HepG2 (cell line): ENCODE results near the gene RMDN2. TPM values are rescaled to one million over a fixed set of nuclear protein-coding genes. Genes with fewer than 3 reads are reported as not detected.
A peak's percentile ranks its signal among the peaks of the same experiment; 100 is the strongest.

Experiments used
- GATAD1 ChIP-seq: IDR thresholded peaks from 2 replicates; pipeline ENCODE4 v1.6.1; 2016; ENCODE audit warnings: missing genetic modification reagents, missing compliant biosample characterization
- IRX3 ChIP-seq: sonication (generic); formaldehyde crosslinking; IDR thresholded peaks from 2 replicates; pipeline ENCODE4 v1.8.1; 2023; ENCODE audit warnings: mild to moderate bottlenecking, low read depth, missing genetic modification reagents, borderline replicate concordance
- KLF16 ChIP-seq, 2 experiments: sonication (generic) in 1 of 2; formaldehyde crosslinking in 1 of 2; IDR thresholded peaks; 2 replicates each; pipeline versions ENCODE4 v1.6.1 to v1.8.0; 2016 to 2023; ENCODE audit warnings: missing genetic modification reagents in 2 of 2, missing compliant biosample characterization in 1 of 2
- MLXIP ChIP-seq: sonication (generic); formaldehyde crosslinking; IDR thresholded peaks from 2 replicates; pipeline ENCODE4 v1.9.0; 2021; ENCODE audit warnings: missing genetic modification reagents, borderline replicate concordance
- MXD4 ChIP-seq: IDR thresholded peaks from 2 replicates; pipeline ENCODE4 v1.6.1; 2016; ENCODE audit warnings: mild to moderate bottlenecking, missing biosample characterization, missing genetic modification reagents
- NCOA5 ChIP-seq: sonication (generic); formaldehyde crosslinking; IDR thresholded peaks from 2 replicates; pipeline ENCODE4 v1.4.0; 2020; ENCODE audit warnings: missing genetic modification reagents
- RFXANK ChIP-seq: IDR thresholded peaks from 2 replicates; pipeline ENCODE4 v1.6.1; 2016
- STAT6 ChIP-seq: sonication (generic); formaldehyde crosslinking; IDR thresholded peaks from 2 replicates; pipeline ENCODE4 v1.4.0; 2020; ENCODE audit warnings: missing genetic modification reagents, mild to moderate bottlenecking, borderline replicate concordance
- ZNF235 ChIP-seq: sonication (generic); formaldehyde crosslinking; IDR thresholded peaks from 2 replicates; pipeline ENCODE4 v1.8.1; 2023; ENCODE audit warnings: mild to moderate bottlenecking, missing genetic modification reagents, borderline replicate concordance
- ZNF329 ChIP-seq: sonication (generic); formaldehyde crosslinking; IDR thresholded peaks from 2 replicates; pipeline ENCODE4 v1.9.0; 2021; ENCODE audit warnings: low read depth, mild to moderate bottlenecking, missing genetic modification reagents
- ZNF574 ChIP-seq: sonication (generic); formaldehyde crosslinking; IDR thresholded peaks from 2 replicates; pipeline ENCODE4 v1.4.0; 2020; ENCODE audit warnings: missing genetic modification reagents
- ZNF746 ChIP-seq: sonication (generic); formaldehyde crosslinking; IDR thresholded peaks from 2 replicates; pipeline ENCODE4 v1.8.0; 2022; ENCODE audit warnings: mild to moderate bottlenecking, missing genetic modification reagents
- ZSCAN25 ChIP-seq: sonication (generic); formaldehyde crosslinking; IDR thresholded peaks from 2 replicates; pipeline ENCODE4 v1.8.0; 2022; ENCODE audit warnings: mild to moderate bottlenecking, missing genetic modification reagents
- polyA plus RNA-seq, 8 experiments: library from polyadenylated mRNA; depleted of rRNA in 3 of 8; stranded (reverse) in 7 of 8; unstranded in 1 of 8; fragments of >200 nt; fragmentation: Illumina TruSeq in 4 of 8; extraction: Trizol in 4 of 8; gene quantifications; 2 replicates each; pipeline versions ENCODE4 v1.2.1 to v1.2.3, GENCODE V29; 2011 to 2016; ENCODE audit warnings: low read depth in 4 of 8, missing spikeins in 1 of 8, mixed read lengths in 1 of 8; ENCODE audit not compliant: insufficient read depth in 1 of 8
- total RNA-seq, 5 experiments: library from RNA; depleted of rRNA; stranded (reverse); fragments of >200 nt; fragmentation: Illumina TruSeq; extraction: Trizol; gene quantifications; 2 replicates each; pipeline ENCODE4 v1.2.3, GENCODE V29; 2016; ENCODE audit warnings: low read depth in 1 of 5
- TF ChIP-seq, protein P1 (sequence below): sonication (generic); formaldehyde crosslinking; IDR thresholded peaks from 2 replicates; pipeline ENCODE4 v1.5.1; 2020; ENCODE audit warnings: missing genetic modification reagents, mild to moderate bottlenecking, borderline replicate concordance
- TF ChIP-seq, protein P2 (sequence below): sonication (generic); formaldehyde crosslinking; conservative IDR thresholded peaks from 2 replicates; pipeline ENCODE4 v1.4.0; 2020; ENCODE audit warnings: missing genetic modification reagents

The RMDN2 gene
- total and polyA plus RNA-seq, 2 of the 13 experiments (the other 11 are each of a cell fraction or from before 2014, with no cell fraction given) = 2.3 to 8.9 TPM

- TF ChIP-seq ZNF574 (CRISPR knock-in tag) (no peak), GATAD1 (CRISPR knock-in tag) (peak; percentile 66; the same call in 1 of the 2 replicates), MLXIP (no peak), ZNF235 (CRISPR knock-in tag) (no peak), KLF16 (CRISPR knock-in tag; IDR thresholded peaks at IDR 0.05) (peak in 1 of 2 experiments; percentile 97; a peak in 2 of 4 replicates), MXD4 (CRISPR knock-in tag) (peak; percentile 63; the same call in 1 of the 2 replicates), STAT6 (CRISPR knock-in tag) (peak; percentile 96), ZSCAN25 (CRISPR knock-in tag) (0 out of 2 replicates have a peak, but pooled peaks have one; percentile 28), IRX3 (no peak), NCOA5 (CRISPR knock-in tag) (no peak), ZNF746 (CRISPR knock-in tag) (peak; percentile 51; the same call in 1 of the 2 replicates), ZNF329 (CRISPR knock-in tag) (no peak), RFXANK (CRISPR knock-in tag) (no peak)
- TF ChIP-seq, protein P1, sequence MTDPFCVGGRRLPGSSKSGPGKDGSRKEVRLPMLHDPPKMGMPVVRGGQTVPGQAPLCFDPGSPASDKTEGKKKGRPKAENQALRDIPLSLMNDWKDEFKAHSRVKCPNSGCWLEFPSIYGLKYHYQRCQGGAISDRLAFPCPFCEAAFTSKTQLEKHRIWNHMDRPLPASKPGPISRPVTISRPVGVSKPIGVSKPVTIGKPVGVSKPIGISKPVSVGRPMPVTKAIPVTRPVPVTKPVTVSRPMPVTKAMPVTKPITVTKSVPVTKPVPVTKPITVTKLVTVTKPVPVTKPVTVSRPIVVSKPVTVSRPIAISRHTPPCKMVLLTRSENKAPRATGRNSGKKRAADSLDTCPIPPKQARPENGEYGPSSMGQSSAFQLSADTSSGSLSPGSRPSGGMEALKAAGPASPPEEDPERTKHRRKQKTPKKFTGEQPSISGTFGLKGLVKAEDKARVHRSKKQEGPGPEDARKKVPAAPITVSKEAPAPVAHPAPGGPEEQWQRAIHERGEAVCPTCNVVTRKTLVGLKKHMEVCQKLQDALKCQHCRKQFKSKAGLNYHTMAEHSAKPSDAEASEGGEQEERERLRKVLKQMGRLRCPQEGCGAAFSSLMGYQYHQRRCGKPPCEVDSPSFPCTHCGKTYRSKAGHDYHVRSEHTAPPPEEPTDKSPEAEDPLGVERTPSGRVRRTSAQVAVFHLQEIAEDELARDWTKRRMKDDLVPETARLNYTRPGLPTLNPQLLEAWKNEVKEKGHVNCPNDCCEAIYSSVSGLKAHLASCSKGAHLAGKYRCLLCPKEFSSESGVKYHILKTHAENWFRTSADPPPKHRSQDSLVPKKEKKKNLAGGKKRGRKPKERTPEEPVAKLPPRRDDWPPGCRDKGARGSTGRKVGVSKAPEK = peak; percentile 89; the same call in 1 of the 2 replicates
- TF ChIP-seq, protein P2, sequence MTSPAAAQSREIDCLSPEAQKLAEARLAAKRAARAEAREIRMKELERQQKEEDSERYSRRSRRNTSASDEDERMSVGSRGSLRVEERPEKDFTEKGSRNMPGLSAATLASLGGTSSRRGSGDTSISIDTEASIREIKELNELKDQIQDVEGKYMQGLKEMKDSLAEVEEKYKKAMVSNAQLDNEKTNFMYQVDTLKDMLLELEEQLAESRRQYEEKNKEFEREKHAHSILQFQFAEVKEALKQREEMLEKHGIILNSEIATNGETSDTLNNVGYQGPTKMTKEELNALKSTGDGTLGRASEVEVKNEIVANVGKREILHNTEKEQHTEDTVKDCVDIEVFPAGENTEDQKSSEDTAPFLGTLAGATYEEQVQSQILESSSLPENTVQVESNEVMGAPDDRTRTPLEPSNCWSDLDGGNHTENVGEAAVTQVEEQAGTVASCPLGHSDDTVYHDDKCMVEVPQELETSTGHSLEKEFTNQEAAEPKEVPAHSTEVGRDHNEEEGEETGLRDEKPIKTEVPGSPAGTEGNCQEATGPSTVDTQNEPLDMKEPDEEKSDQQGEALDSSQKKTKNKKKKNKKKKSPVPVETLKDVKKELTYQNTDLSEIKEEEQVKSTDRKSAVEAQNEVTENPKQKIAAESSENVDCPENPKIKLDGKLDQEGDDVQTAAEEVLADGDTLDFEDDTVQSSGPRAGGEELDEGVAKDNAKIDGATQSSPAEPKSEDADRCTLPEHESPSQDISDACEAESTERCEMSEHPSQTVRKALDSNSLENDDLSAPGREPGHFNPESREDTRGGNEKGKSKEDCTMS (CRISPR knock-in tag) = no peak
Observed at GRCh38 chr2:37918742-37919186, 6.3 kb upstream of the RMDN2 start (continued).
